ENCODE measurements around the gene SPIN1.

Gene SPIN1

DNA sequence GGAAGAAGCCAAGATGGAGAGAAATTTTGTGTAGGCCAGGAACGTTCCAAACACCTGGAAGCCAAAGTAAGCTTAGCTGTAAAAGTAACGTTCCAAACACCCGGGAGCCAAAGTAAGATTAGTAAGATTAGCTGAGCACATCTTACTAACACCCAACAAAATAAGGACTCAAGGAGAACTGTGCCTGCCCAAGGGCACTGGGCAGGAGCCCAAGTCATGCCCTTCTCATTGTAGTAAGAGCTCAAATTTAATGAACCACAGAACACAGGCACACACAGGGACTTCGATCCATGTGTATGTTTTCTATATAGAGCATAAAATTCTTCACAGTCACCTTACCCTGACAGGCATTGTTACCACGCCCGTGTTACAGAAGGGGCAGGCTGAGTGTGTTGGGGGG, 110.6 kb downstream of the SPIN1 start:
- no peak for DNase-seq (ENCODE audit: low read depth)

DNA sequence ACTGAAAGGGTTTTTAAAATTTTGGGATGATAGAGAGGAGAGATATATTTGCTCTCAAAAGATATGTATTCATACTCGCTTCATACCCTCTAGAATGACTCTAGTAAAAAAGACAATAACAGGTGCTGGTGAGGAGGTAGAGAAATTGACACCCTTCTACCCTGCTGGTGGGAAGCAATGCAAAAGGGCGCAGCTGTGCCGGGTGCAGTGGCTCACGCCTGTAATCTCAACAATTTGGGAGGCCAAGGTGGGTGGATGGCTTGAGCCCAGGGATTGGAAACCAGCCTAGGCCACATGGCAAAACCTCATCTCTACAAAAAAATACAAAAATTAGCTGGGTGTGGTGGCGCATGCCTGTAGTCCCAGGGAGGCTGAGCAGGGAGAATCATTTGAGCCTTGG, 112.8 kb downstream of the SPIN1 start:
- DNase-seq (ENCODE audit: low read depth): no peak

DNA sequence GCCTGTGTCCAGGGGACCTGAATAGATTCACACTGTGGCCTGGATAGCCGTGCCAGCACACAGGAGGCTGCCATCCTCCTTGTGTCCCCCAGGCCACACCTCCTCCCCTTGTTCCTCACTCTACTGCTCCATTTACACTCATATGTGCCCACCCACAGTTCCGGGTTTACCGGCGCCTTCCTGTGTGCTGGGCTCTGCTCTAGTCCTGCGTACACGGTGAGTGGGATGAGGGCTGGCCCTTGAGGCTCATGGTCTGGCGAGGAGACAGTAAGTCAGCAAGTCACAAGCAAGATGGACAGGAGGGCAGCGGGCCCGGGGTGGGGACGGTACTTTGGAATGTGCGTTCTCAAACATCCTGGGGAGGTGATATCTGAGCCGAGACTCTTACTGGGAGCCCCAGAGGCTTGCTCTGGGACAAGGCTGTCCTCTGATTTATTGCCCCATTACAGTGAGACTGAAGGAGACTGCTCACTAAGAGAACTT, 114.3 kb downstream of the SPIN1 start:
- DNase-seq (ENCODE audit: low read depth): no peak

- no peak for DNase-seq (ENCODE audit: low read depth)
These were observed 115.0 kb downstream of the SPIN1 start for GRCh38 chr9:88503081-88503844.

- DNase-seq (ENCODE audit: low read depth): no peak
These were observed 115.9 kb downstream of the SPIN1 start for GRCh38 chr9:88503845-88504764.

DNA sequence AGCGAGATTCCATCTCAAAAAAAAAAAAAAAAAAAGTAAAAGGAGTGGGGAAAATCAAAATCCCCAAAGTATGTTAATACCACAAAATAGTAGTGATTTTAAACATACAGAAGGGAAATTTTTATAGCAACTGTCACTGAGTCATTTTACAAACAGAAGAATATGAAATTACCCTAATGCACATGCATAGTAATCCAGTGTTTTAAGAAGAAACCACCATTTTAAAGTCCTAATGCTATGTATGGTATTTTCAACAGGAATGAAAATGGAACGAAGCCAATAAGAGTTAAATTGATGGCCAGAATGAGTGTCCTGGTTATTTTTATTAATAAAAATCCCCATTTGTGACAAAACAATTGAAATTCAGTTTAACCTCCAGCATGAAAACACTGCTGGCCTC, 120.1 kb downstream of the SPIN1 start:
- DNase-seq (ENCODE audit: low read depth): no peak

DNA sequence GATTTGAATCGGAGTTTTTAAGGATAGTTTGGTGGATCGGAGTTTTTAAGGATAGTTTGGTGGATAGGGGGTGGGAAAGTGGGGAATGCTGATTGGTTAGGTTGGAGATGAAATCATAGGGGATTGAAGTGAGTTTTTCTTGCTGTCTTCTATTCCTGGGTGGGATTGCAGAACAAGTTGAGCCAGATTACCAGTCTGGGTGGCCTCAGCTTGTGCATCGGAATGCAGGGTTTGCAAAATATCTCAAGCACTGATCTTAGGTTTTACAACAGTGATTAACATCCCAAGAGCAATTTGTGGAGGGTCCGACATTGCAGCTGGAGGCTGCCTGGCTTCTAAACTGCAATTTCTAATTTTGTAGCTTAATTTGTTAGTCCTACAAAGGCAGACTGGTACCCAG, 123.7 kb downstream of the SPIN1 start:
- no peak for DNase-seq (ENCODE audit: low read depth)

- no peak for DNase-seq (ENCODE audit: low read depth)
These were observed 126.0 kb downstream of the SPIN1 start for GRCh38 chr9:88514247-88514646.

DNA sequence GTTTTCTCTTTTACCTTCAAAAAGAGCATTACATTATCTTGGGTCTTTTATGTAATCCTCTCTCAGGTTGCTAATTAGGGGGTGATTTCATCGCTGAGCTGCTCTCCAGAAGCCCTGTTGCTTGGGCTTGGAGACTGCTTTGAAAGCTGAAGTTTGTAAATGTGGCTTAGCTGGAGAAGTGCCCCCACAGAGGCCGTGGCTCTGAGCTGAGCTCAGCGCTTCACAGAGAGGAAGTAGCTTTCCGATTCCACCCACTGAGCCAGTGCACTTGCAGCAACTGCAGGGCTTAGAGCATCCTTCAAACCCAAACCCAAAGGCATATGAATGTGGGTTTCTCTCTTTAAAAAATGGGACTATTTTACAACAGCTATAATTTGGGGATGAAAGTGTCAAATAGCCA, 133.1 kb downstream of the SPIN1 start:
- no peak for DNase-seq (ENCODE audit: low read depth)

DNA sequence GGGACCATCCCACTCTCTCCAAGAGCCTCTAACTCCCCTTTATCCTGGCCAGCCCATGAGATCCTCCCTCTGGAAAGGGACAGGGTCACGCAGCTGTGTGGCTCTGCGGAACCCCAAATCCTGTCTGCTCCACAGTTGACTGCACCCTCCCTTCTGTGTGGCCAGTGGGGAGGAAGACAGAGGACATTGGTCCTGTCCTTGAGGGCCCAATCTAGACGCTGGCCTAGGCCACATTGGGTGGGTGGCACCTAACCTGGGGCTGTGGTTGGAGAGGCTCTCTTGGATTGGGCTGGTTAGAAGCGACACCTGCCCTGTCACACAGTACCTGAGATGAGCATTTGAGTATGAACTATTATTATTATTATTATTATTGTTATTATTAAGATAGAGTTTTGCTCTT, 134.1 kb downstream of the SPIN1 start:
- no peak for DNase-seq (ENCODE audit: low read depth)

DNA sequence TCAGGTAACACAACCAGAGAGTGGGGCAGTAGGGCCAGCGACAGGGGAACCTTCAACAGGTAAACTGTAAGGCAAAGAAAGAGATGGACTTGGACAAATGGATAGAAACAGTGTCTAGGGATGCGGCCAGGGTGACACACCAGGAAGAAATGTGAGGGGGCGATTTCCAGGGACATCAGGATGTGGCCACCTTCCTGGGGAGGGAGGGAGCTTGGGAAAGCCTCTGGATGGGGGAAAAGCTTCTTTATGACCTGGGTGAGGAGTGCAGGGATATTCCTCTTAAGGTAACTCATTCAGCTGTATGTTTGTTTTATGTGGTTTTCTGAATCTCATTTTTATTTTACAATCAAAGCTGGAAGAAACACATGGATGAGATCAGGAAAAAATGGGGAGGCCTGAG, 134.8 kb downstream of the SPIN1 start:
- no peak for DNase-seq (ENCODE audit: low read depth)

DNA sequence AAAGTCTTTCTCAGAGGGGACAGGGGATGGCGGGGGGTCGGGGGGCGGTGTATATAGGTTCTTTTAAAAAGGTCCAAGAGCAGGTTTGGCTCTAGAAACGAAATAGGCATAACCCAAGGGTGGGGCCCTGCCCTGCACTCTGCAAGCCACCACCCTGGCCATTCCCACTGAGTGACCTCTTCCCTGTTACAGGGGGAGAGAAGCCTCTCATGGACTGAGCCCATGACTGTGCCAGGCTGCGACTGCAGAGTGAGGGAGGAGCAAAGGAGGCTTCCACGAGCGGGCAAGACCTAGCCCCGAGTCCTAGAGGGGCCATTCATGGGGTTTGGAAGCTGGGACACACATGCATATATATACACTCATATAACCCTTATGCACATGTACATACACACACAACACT, 136.7 kb downstream of the SPIN1 start:
- no peak for DNase-seq (ENCODE audit: low read depth)

- DNase-seq (ENCODE audit: low read depth): no peak
These were observed 139.4 kb downstream of the SPIN1 start for GRCh38 chr9:88527618-88528017.
